ENCODE data around the gene TMEM212.
"Not testable (repeated sequence)": the region's sequence is repeated elsewhere in the genome, so short reads cannot be mapped to it uniquely, and the experiment has no call there.

TMEM212 gene

DNA sequence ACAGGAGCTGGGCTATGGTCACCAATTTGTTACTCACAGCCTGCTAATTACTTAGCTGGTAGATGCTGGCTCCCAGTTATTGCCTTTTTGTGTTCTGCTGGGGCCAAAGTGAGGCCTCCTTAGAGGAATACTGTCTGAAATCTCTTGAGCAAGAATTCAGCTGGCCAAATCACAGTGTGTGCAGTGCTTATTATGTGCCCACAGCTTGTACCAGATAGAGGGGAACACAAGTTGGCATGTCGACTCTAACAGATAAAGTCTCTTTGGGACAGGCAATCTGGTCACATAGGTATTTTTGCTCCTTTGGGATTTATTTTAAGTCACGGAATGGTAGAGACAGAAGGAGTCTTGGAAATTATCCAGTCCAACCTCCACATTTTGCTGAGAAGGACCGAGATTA lies 6.3 kb upstream of the TMEM212 start:
- no peak for DNase-seq

- no peak for DNase-seq
Observed at GRCh38 chr3:171837698-171838097, 5.5 kb upstream of the TMEM212 start.

- no peak for DNase-seq
Observed at GRCh38 chr3:171838218-171838720, 4.9 kb upstream of the TMEM212 start.

GRCh38 chr3:171839270-171839669 lies 3.9 kb upstream of the TMEM212 start:
- DNase-seq, result no peak

- DNase-seq, result no peak
Observed at GRCh38 chr3:171840445-171840810, 2.7 kb upstream of the TMEM212 start.

DNA sequence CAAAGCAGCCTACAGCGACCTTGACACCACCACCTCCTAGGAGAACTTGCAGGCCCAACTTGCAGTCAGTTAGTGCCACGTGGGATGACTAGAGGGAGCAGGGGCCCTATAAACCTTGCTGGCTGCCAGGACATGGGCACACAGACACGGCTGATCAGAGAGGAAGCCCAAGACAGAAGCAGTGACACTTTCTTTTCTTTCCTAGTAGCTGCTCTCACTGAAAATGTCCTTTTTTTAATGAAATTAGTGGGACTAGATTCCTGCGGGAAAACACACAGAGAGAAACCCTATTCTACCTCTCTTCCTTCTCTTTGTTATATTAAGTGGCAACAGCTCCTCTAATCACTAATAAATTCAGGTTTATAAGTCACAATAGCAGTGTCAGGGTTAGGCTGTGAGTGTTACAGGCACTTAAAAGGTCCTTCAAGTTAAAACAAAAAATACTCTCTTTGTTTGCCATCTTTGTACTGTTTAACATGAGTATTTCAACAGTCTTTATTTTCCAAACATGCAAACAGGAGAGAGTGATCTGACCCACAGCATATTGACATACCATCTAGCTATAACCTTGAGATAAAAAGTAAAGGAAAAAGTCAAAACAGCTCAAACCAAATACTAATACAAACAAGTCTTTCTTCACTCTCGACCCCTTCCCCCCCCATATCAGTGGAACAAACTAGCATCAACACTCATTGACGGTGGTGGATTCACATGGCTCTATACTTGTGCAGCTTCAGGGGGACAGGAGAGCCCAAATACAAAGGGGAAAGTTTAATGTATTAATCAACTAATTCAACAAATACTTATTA lies 2.1 kb upstream of the TMEM212 start:
- no peak for DNase-seq

- DNase-seq, result no peak
Observed at GRCh38 chr3:171841620-171842000, 1.5 kb upstream of the TMEM212 start.

GRCh38 chr3:171844873-171845272 lies 1.7 kb downstream of the TMEM212 start:
- no peak for DNase-seq

DNA sequence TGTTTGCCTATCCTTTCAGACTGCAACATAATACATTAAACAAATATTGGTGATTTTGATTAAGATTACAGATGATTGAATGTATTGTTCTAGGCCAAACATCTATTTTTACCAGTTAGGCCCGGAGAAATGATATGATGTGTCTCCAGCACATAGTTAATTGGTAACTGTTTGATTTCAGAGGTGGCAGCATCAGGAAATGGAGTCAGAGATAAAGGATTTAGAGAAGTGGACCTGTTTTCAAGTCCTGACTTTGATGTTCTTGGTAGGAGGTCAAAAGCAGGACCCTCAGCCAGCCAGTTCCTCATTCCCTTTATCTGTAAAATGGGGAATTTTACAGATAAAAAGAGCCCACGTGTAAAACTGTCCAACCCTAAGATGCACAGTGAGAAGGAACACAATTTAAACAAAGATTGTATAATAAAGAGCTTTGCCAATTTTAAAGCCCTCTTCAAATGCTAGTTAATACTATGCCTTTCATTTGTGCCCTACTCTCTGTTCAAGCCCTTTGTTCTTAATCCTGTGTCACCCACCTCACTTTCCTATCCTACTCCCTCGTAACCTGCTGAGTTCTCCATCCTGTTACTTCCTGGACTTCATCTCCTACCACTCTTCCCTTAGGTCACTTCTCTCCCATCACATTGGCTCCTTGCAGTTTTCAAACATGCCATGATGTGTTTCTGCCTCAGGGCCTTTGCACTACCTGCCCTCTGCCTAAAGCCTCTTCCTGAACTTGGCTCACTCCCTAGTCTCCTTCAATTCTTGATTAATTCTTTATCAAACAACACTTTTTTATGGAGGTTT lies 2.5 kb downstream of the TMEM212 start:
- no peak for DNase-seq

- DNase-seq, result no peak
Observed at GRCh38 chr3:171846597-171846996, 3.4 kb downstream of the TMEM212 start.

DNA sequence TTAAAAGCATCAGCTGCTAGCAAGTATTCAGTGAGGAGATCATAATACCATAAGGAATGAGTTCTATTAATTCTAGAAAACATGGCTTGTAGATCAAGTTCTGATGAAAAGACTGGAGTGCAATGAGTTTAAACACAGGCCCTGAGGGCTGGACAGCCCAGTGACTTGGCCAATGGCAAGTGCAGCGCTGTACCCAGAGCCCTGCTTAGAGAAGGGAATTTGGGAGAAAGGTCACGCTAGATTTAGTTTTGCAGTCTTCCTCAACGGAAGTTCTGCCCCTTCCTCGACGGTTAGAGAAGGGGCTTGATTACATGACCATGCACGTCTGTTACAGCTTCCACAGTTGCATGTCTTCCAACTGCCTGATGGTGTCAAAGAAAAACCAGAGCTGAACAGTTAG lies 4.0 kb downstream of the TMEM212 start:
- no peak for DNase-seq

- no peak for DNase-seq
Observed at GRCh38 chr3:171847595-171848259, 4.6 kb downstream of the TMEM212 start.

- no peak for DNase-seq
Observed at GRCh38 chr3:171849617-171850319, 6.6 kb downstream of the TMEM212 start.

- DNase-seq, result no peak
Observed at GRCh38 chr3:171850320-171850959, 7.3 kb downstream of the TMEM212 start.

DNA sequence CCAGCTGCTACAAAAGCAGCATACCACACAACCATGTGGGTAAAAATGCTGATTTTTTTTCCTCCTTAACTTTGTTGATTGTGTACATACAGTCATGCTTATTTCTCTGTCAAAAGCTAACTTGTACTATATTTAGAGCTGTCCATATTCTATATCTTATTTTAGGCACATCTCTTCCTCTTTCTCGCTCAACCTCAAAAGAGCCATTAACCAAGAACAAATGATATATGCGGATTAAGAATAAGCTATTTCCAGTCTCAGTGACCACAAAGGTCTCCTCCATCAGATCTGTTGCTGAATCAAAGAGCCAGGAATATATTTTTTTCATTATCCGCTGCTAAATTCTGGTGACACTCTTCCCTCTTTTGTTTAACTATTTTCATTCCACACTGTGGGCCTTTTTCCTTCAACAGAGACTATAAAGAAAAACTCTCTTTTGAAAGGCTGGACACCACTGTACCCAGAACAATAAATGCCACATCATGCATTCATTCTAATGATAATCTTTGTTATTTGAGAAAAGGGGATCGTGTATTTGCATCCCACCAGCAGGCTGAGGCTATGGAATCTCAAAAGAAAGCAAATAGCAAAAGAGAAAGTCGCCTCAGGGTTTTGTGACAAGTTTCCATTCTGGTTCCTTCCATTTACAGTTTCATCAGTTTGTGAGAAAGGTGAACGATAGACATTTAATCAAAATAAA lies 8.0 kb downstream of the TMEM212 start:
- no peak for DNase-seq

DNA sequence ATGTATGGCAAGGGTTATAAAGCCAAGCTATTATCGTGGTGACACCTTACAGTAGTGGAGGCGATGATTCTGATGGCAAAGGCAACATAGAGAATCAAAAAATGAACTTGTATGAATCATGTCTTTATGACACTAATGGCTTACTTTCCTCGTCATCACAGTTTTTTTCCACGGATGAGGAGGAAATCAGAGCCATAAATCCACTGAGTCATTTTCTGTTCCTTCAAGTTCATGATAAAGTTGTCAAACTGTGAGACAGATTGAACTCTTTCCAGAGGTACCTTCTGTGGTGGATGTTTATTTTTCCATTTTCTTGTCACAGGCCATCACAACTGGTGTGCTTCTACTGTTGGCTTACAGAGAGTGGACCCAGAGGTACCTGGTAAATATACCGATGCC lies 8.5 kb downstream of the TMEM212 start:
- no peak for DNase-seq

GRCh38 chr3:171854649-171855305 lies 11.6 kb downstream of the TMEM212 start:
- no peak for DNase-seq

DNA sequence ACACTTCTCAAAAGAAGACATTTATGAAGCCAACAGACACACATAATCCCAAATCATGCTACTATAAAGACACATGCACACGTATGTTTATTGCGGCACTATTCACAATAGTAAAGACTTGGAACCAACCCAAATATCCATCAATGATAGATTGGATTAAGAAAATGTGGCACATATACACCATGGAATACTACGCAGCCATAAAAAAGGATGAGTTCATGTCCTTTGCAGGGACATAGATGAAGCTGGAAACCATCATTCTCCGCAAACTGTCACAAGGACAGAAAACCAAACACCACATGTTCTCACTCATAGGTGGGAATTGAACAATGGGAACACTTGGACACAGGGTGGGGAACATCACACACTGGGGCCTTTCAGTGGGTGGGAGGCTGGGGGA lies 15.6 kb downstream of the TMEM212 start:
- not testable (repeated sequence) for DNase-seq

DNA sequence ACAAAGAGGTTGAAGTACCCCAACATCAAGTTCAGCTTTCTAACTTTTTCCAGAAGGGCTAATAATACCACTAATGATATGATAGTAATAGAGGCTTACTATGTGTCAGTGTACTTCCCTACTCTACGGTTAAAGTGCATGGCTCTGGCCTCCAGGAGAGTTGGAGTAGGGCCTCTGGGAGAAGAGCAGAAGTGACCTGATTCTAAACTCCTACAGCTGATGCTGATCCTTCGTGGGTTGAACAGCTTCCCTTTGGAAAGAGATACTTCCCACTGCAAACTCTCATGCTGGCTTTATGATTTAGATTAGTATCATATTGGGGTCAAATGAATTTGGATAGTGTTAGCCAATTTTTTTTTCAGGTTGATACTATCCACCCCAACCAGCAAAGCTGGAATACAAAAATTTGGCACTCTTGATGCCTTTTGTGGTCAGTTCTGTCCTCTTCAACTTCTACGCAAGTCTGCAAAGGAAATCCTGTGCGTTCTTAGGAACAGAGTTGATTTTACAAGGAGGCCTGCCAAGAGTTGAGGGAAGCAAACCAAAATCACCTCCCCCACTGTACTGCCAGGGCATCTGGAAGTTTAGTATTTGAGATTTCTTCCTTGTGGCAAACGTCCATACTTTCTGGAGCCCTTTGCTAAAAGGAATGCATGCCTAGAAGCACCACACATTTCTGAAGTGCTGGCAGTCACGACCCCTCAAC lies 17.8 kb downstream of the TMEM212 start:
- no peak for DNase-seq

DNA sequence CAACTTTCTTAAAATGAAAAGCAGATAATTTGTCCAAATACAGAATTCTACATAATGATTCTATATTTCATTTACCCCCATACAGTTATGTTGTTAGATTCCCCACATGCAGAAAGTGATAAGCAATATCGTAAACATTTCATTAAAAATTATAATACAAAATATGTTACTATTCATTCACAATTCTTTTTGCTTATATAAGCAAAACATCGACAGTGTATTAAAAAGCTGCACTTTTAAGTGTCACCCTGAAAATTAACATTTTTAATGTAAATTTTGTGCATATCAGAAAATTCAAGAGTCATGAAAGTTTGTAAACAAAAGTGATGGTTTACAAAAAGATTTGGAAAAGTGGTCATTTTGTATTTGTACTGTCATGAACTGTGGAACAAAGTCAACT lies 19.2 kb downstream of the TMEM212 start:
- no peak for DNase-seq
